ENCODE results near the gene PTDSS2. TPM values are rescaled to one million over a fixed set of nuclear protein-coding genes. Genes with fewer than 3 reads are reported as not detected.

The PTDSS2 gene
- total RNA-seq, 4 donors from 2014 or later = 22.3 to 31.0 (median 25.3) TPM

DNA sequence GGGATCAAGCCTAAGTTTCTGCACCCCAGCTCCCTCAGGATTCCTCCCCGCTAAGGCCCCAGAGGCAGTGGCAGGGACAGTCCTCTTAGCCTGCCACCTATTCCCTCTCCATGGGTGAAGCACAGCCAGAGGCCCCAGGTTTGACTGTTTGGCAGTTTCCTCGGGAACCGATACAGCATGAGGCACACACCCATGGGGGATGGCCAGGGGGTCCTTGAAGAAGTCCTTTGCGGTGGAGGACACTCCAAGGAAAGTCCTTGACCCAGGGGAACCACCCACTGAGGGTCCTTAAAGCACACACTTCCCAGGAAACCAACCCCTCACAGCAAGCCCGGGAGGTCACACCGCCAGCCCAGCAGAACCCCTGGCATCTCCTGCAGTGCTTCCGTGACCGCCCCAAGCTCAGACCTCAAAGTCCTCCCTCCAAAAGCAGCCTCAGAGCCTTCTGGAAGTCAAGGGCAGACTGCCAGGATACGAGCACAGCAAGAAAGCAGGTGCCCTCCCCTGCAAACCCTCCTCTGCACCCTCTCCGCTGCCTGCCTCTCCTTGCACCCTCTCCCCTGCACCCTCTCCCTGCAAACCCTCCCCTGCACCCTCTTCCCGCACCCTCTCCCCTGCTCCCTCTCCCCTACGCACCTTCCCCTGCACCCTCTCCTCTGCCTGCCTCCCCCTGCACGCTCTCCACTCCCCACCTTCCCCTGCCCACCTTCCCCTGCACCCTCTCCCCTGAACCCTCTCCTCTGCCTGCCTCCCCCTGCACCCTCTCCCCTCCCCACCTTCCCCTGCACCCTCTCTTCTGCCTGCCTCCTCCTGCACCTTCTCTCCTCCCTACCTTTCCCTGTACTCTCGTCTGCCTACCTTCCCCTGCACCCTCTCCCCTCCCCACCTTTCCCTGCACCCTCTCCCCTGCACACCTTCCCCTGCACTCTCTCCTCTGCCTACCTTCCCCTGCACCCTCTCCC, 36.7 kb upstream of the PTDSS2 start:
- no peak for DNase-seq (ENCODE audit: low spot score in 2 of 2)
- Histone ChIP-seq H3K27me3 (peaks cover 26% of the 10 kb centered on the region), H3K27ac (no peak overlapping the region), H3K4me3 (no peak overlapping the region), H3K9me3 (no peaks in the 10 kb centered on the region), H3K36me3 (no peaks in the 10 kb centered on the region), H3K4me1 (peaks cover 33% of the 10 kb centered on the region)
- TF ChIP-seq POLR2AphosphoS5 (IDR thresholded peaks at IDR 0.05) (no peak), POLR2A (IDR thresholded peaks at IDR 0.05) (no peak), EP300 (IDR thresholded peaks at IDR 0.05) (no peak)
- TF ChIP-seq, protein P1, sequence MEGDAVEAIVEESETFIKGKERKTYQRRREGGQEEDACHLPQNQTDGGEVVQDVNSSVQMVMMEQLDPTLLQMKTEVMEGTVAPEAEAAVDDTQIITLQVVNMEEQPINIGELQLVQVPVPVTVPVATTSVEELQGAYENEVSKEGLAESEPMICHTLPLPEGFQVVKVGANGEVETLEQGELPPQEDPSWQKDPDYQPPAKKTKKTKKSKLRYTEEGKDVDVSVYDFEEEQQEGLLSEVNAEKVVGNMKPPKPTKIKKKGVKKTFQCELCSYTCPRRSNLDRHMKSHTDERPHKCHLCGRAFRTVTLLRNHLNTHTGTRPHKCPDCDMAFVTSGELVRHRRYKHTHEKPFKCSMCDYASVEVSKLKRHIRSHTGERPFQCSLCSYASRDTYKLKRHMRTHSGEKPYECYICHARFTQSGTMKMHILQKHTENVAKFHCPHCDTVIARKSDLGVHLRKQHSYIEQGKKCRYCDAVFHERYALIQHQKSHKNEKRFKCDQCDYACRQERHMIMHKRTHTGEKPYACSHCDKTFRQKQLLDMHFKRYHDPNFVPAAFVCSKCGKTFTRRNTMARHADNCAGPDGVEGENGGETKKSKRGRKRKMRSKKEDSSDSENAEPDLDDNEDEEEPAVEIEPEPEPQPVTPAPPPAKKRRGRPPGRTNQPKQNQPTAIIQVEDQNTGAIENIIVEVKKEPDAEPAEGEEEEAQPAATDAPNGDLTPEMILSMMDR (IDR thresholded peaks at IDR 0.05) = no peak
- WGBS = 55% methylated on average over 13 of the region's 14 CpGs

DNA sequence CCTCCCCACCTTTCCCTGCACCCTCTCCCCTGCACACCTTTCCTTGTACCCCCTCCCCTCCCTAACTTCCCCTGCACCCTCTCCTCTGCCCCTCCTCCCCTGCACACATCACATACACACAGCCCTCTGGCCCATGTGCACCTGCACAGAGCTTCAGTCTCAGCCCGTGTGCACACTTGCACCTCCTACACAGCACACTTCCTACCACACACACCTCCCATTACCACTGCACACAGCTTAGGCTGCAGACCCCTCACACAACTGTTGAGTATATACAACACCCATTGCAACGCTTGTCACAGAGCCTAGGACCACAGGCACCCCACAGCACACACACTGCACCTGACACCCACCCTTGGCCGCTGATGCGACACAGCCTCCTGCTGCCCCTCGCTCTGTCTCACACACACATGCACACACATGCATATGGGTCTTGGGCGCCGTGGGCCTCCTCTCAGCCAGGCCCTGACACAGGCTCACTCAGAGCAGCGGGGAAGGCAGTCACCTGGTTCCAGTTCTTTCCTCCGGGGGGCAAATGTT, 35.7 kb upstream of the PTDSS2 start:
- Histone ChIP-seq H3K27ac (no peak overlapping the region), H3K4me3 (peak overlapping the region; percentile 67), H3K27me3 (peaks cover 26% of the 10 kb centered on the region), H3K4me1 (peaks cover 33% of the 10 kb centered on the region), H3K9me3 (no peaks in the 10 kb centered on the region), H3K36me3 (no peaks in the 10 kb centered on the region)
- TF ChIP-seq POLR2A (IDR thresholded peaks at IDR 0.05) = no peak
- TF ChIP-seq POLR2AphosphoS5 (IDR thresholded peaks at IDR 0.05) = no peak
- TF ChIP-seq EP300 (IDR thresholded peaks at IDR 0.05) = no peak
- TF ChIP-seq, protein P1 (IDR thresholded peaks at IDR 0.05) = no peak
- WGBS = 51% methylated on average over 6 of the region's 9 CpGs
- DNase-seq (ENCODE audit: low spot score in 2 of 2) = no peak

DNA sequence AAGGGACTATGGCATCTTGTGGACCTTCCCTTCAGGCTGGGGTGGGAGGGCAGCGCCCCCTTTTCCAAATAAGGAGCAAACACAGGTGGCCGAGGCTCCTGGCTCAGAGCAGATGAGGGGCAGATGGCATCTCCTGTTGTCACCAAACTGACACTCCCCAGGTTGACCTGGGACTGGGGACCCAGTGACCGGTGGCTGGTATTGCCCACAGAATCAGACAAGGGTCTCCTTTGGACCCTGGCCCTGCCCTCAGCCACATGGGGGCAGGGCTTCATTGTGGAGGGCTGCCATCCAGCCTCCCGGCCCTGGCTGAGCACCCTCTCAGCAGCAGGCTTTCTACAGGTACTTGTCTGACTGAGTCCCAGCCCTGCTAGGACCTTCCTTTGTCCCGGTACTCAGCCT, 34.4 kb upstream of the PTDSS2 start:
- Histone ChIP-seq H3K36me3 (no peaks in the 10 kb centered on the region), H3K4me1 (peaks cover 33% of the 10 kb centered on the region), H3K9me3 (no peaks in the 10 kb centered on the region), H3K27ac (peak overlapping the region; percentile 76), H3K27me3 (peaks cover 26% of the 10 kb centered on the region), H3K4me3 (peak overlapping the region; percentile 67)
- TF ChIP-seq POLR2A (IDR thresholded peaks at IDR 0.05) = no peak
- TF ChIP-seq, protein P1 (IDR thresholded peaks at IDR 0.05) = no peak
- no peak for TF ChIP-seq EP300 (IDR thresholded peaks at IDR 0.05)
- no peak for TF ChIP-seq POLR2AphosphoS5 (IDR thresholded peaks at IDR 0.05)
- WGBS = 48% methylated on average over 2 of the region's 5 CpGs
- no peak for DNase-seq (ENCODE audit: low spot score in 2 of 2)

DNA sequence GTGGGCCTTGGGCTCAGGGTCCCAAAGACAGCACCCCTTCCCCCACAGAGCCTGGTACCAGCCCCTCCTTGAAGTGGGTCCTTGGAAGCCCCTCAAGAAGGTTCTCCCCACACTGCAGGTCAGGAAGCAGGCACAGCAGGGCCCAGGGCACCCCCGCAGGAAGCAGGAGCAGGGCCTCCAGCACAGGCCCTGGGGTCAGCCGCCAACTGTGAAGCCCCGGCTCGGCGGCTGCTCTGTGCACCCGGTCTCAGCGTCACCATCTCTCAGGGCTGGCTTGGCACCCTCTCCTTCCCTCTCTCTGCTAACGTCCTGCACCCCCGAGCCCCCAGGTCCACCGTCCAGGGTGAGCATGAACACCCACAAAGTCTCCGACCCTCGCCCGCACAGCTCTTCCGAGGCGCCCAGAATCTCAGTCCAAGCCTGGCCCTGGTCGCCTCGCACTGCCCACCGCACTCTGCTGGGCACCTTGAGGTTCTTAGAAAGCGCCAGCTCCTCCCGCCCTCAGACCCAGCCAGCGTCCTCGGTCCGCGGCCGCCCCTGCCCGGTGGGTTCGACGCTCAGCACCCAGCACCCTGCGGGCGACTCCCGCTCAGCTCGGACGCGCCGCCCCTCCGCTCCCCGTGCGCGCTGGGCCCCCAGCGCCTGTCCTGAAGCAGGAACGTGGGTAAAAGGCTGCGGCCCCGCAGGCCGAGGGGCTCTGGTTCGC, 33.9 kb upstream of the PTDSS2 start:
- no peak for TF ChIP-seq EP300 (IDR thresholded peaks at IDR 0.05)
- no peak for TF ChIP-seq POLR2A (IDR thresholded peaks at IDR 0.05)
- TF ChIP-seq POLR2AphosphoS5 (IDR thresholded peaks at IDR 0.05) = no peak
- no CpG with 5 or more reads among the region's 45 CpGs for WGBS
- Histone ChIP-seq H3K9me3 (no peaks in the 10 kb centered on the region), H3K4me1 (peaks cover 33% of the 10 kb centered on the region), H3K27ac (peak overlapping the region; percentile 76), H3K4me3 (peak overlapping the region; percentile 67), H3K36me3 (no peaks in the 10 kb centered on the region), H3K27me3 (peaks cover 26% of the 10 kb centered on the region)
- DNase-seq (ENCODE audit: low spot score in 2 of 2) = no peak

DNA sequence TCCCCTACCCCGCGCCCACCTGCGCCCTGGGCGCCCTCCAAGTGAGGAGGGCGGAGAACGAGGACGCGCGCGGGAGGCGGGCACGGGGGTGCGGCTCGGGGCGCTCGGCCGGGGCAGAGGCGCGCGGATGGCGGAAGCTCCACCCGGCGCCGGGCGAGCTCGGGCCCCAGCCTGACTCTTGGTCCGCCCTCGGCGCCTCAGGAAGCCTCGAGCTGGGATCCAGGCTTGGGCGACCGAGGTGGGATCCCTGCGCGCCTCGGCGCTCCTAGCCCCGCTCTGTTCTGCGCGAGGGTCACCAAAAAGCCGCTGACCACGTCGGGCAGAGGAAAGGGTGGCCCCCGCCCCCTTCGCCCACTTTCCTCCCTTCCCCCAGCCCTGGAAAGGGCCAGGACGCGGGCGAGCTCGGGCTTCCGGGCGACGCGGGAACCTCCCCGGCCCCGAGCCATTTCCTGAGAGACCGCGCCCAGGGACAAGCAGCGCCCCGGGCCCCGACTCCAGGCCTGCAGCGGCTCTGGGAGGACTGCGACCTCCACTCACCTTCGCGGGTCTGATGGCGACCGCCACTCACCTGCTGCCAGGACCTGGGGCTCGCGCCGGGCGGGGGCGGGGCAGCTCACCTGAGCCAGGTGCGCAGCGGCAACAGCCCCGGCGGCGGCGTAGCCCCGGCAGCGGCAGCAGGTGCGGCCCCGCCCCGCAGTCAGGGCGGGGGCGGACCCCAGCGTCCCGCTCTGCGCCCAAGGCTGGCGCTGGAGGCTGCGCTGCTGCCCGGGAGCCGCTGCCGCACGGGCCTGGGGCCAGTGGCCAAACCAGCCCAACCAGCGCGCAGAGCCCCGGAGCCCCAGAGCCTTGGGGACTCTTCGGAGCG, 33.1 kb upstream of the PTDSS2 start:
- no peak for DNase-seq (ENCODE audit: low spot score in 2 of 2)
- TF ChIP-seq, protein P1 (IDR thresholded peaks at IDR 0.05) = no peak
- TF ChIP-seq POLR2AphosphoS5 (IDR thresholded peaks at IDR 0.05) = no peak
- no peak for TF ChIP-seq EP300 (IDR thresholded peaks at IDR 0.05)
- TF ChIP-seq POLR2A (IDR thresholded peaks at IDR 0.05) = no peak
- Histone ChIP-seq H3K9me3 (no peaks in the 10 kb centered on the region), H3K36me3 (no peaks in the 10 kb centered on the region), H3K4me1 (peaks cover 33% of the 10 kb centered on the region), H3K27me3 (peaks cover 26% of the 10 kb centered on the region), H3K27ac (peak overlapping the region; percentile 76), H3K4me3 (peak overlapping the region; percentile 67)
- 5% methylated on average over 15 of the region's 97 CpGs for WGBS

All from suprapubic skin (tissue), 4 donors.